Activated naive CD8-positive, alpha-beta T cell (primary cell): ENCODE results near the gene CELA2B.
"Not testable (repeated sequence)": the region's sequence is repeated elsewhere in the genome, so short reads cannot be mapped to it uniquely, and the experiment has no call there.

ENCODE experiments used
- H3K27ac Mint-ChIP-seq: one replicate; pipeline ENCODE4 v1.8.0; 2021; ENCODE audit warnings: mixed read lengths
- H3K27me3 Mint-ChIP-seq: one replicate; pipeline ENCODE4 v1.8.0; 2021; ENCODE audit warnings: mixed read lengths
- H3K36me3 Mint-ChIP-seq: one replicate; pipeline ENCODE4 v1.8.0; 2021; ENCODE audit warnings: mixed read lengths
- H3K4me1 Mint-ChIP-seq: one replicate; pipeline ENCODE4 v1.8.0; 2021; ENCODE audit warnings: low read depth, mixed read lengths
- H3K4me3 Mint-ChIP-seq: one replicate; pipeline ENCODE4 v1.8.0; 2021; ENCODE audit warnings: mild to moderate bottlenecking, mixed read lengths
- H3K9me3 Mint-ChIP-seq: one replicate; pipeline ENCODE4 v1.8.0; 2021; ENCODE audit warnings: low read depth, mixed read lengths

The CELA2B gene

DNA sequence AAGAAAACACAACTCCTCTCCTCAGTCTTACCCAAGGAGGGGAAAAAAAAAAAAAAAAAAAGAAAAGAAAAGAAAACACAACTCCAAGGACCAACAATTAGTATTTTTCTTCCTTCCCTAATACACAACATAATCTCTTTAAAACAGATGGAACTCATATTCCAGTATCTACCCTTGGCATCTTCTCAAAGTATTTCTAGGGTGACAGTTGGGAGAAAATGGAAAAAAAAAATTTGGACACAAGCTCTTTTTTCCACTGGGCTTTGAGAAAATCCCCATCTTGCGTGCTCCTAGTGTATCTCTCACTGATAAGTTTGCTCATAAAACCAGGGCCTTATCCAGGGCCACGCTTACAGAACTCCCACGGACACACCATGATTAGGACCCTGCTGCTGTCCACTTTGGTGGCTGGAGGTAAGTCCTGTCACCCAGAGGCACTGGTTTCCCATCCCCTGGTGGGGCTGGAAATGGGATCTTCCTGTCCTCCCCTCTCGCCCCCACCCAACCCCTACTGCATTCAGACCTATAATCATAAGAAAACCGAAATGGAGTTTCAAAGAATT, at the start of gene CELA2B:
TSS of gene CELA2B (plus strand) at position 353 of the 563 bp plus-strand sequence. CDS start at position 375, 22 bp downstream.
- no peak within 1 kb of the TSS for H3K27ac Mint-ChIP-seq
- no peaks in the 10 kb centered on the region for H3K36me3 Mint-ChIP-seq
- H3K4me3 Mint-ChIP-seq, result no peak within 1 kb of the TSS
- no peaks in the 10 kb centered on the region for H3K27me3 Mint-ChIP-seq
- H3K4me1 Mint-ChIP-seq, result no peaks in the 10 kb centered on the region
- no peaks in the 10 kb centered on the region for H3K9me3 Mint-ChIP-seq

GRCh38 chr1:15426492-15427279, 49.2 kb upstream of the CELA2B start:
- no peaks in the 10 kb centered on the region for H3K36me3 Mint-ChIP-seq
- H3K4me3 Mint-ChIP-seq, result no peak overlapping the region
- H3K4me1 Mint-ChIP-seq, result peaks cover 1% of the 10 kb centered on the region
- H3K27me3 Mint-ChIP-seq, result no peaks in the 10 kb centered on the region
- no peak overlapping the region for H3K27ac Mint-ChIP-seq
- no peaks in the 10 kb centered on the region for H3K9me3 Mint-ChIP-seq

DNA sequence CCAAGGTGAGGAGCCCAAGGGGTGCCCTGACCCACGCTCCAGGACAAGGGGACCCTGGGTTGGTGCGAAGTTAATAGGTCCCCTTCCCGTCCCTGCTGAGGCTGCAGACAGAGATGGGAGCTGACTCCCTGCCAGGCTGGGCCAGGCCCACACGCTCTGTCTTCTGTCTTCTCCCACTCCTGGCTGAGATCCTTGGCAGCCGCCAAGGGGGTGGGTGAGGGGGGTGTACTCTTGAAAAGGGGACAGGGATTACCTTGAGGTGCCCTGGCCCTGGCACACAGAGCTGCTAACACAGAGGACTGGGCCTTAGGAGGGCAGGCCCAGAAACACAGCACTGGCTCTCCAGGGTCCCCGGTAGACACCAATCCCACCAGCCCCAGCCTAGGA, 48.6 kb upstream of the CELA2B start:
- Mint-ChIP-seq H3K27ac (no peak overlapping the region), H3K27me3 (no peaks in the 10 kb centered on the region), H3K36me3 (no peaks in the 10 kb centered on the region), H3K9me3 (no peaks in the 10 kb centered on the region), H3K4me3 (no peak overlapping the region), H3K4me1 (peaks cover 1% of the 10 kb centered on the region)

GRCh38 chr1:15428252-15428651, 47.7 kb upstream of the CELA2B start:
- H3K4me1 Mint-ChIP-seq, H3K4me3 Mint-ChIP-seq: not testable (repeated sequence)

DNA sequence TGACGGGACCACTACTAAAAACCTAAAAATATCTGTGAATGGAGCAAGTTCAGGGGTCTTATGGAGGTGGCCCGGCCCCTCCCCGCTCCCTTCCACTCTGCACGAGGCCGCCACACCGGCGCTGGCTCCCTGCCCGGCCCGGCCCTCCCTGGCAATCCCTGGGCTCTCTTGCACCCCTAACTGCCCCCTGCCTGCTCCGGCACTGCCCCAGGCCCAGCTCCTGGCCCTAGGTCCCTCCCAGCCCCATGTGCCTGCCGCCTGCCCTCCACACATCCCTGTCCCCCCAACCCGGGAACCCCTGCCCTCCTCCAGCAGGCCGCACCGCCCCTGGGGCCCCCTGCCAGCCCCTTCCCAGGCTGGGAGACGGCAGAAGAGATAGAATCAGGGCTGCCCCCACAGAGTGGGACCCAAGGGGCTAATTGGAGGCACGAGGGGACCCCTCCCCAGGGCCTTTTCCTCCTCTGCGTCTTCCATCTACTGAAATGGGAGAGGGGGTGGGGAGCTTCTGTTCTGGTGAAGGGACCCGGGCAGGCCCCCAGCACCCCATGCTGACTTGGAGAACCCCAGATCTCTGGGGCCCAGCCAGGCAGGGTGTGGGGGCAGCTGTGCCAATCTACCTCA, 47.0 kb upstream of the CELA2B start:
- Mint-ChIP-seq H3K4me3 (no peak overlapping the region), H3K27ac (no peak overlapping the region), H3K27me3 (no peaks in the 10 kb centered on the region), H3K9me3 (no peaks in the 10 kb centered on the region), H3K36me3 (no peaks in the 10 kb centered on the region), H3K4me1 (peaks cover 1% of the 10 kb centered on the region)

More at GRCh38 chr1:15428252-15428651, 47.7 kb upstream of the CELA2B start:
- H3K9me3 Mint-ChIP-seq, H3K36me3 Mint-ChIP-seq, H3K27ac Mint-ChIP-seq, H3K27me3 Mint-ChIP-seq: not testable (repeated sequence)

GRCh38 chr1:15429701-15430149, 46.2 kb upstream of the CELA2B start:
- Mint-ChIP-seq H3K27ac (no peak overlapping the region), H3K4me1 (no peaks in the 10 kb centered on the region), H3K36me3 (no peaks in the 10 kb centered on the region), H3K4me3 (no peak overlapping the region), H3K9me3 (no peaks in the 10 kb centered on the region), H3K27me3 (no peaks in the 10 kb centered on the region)

GRCh38 chr1:15430787-15431570, 44.9 kb upstream of the CELA2B start:
- H3K27ac Mint-ChIP-seq, result no peak overlapping the region

DNA sequence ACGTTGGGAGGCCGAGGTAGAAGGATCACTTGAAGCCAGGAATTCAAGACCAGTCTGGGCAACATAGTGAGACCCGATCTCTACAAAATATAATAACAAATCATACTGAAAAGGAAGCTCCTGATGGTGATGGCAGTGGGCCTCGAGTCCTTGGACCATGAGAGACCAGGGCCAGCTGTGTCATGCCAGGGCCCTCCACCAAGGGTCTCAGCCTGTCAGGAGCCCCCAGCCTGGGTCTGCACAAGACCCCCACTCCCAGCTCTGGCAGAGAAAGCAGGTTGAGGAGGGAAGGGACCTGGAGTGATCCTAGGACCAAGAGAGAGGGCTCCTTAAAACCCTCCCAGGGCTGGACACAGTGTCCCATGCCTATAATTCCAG, 44.3 kb upstream of the CELA2B start:
- Mint-ChIP-seq H3K36me3 (no peaks in the 10 kb centered on the region), H3K27ac (no peak overlapping the region), H3K4me1 (no peaks in the 10 kb centered on the region), H3K9me3 (no peaks in the 10 kb centered on the region), H3K4me3 (no peak overlapping the region), H3K27me3 (no peaks in the 10 kb centered on the region)

More at GRCh38 chr1:15430787-15431570, 44.9 kb upstream of the CELA2B start:
- Mint-ChIP-seq H3K4me3 (no peak overlapping the region), H3K36me3 (no peaks in the 10 kb centered on the region), H3K27me3 (no peaks in the 10 kb centered on the region), H3K9me3 (no peaks in the 10 kb centered on the region), H3K4me1 (no peaks in the 10 kb centered on the region)

GRCh38 chr1:15432324-15432723, 43.6 kb upstream of the CELA2B start:
- Mint-ChIP-seq H3K27ac (no peak overlapping the region), H3K27me3 (no peaks in the 10 kb centered on the region), H3K4me1 (no peaks in the 10 kb centered on the region), H3K36me3 (no peaks in the 10 kb centered on the region), H3K9me3 (no peaks in the 10 kb centered on the region), H3K4me3 (no peak overlapping the region)

GRCh38 chr1:15433471-15433870, 42.4 kb upstream of the CELA2B start:
- Mint-ChIP-seq H3K9me3 (no peaks in the 10 kb centered on the region), H3K4me1 (no peaks in the 10 kb centered on the region), H3K27ac (no peak overlapping the region), H3K36me3 (no peaks in the 10 kb centered on the region), H3K27me3 (no peaks in the 10 kb centered on the region), H3K4me3 (no peak overlapping the region)

- not testable (repeated sequence) for H3K4me1 Mint-ChIP-seq, H3K27ac Mint-ChIP-seq, H3K27me3 Mint-ChIP-seq, H3K36me3 Mint-ChIP-seq, H3K4me3 Mint-ChIP-seq, H3K9me3 Mint-ChIP-seq
These were observed 41.2 kb upstream of the CELA2B start for GRCh38 chr1:15434739-15435138.

DNA sequence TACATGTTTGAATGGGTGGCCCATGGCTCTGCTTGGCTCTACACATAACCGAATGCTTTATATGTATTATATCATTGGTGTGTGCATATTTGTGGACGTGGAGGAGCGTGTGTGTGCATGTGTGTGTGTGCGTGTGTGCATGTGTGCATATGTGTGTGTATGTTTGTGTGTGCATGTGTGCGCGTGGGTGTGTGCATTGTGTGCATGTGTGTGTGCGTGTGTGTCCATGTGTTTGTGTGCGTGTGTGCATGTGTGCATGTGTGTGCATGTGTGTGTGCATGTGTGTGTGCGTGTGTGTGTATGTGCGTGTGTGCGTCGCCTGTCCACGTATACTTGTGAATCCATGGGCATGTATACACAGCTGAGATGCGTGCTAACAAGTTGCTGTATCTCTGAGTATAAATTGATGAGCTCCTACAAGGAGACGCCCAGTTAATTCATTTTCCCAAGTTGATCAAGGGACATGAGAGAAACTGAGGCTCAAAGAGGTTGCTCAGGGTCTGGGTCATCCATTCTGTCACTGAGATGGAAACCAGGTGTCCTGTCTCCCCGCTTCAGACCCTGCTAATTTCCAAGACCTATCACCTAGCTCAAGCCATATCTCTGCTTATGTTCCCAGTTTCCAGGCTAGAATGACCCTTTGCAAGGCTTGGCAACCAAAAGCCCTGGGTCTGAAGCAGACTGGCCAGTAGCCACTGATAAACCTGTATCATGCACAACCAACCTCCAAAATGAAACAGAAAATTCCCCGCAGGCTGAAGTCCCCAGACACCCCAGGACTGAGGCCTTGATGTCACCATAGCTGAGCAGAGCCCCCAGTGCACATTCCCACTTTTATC, 40.4 kb upstream of the CELA2B start:
- Mint-ChIP-seq H3K27me3 (no peaks in the 10 kb centered on the region), H3K4me3 (no peak overlapping the region), H3K27ac (no peak overlapping the region), H3K9me3 (no peaks in the 10 kb centered on the region), H3K4me1 (no peaks in the 10 kb centered on the region), H3K36me3 (no peaks in the 10 kb centered on the region)

DNA sequence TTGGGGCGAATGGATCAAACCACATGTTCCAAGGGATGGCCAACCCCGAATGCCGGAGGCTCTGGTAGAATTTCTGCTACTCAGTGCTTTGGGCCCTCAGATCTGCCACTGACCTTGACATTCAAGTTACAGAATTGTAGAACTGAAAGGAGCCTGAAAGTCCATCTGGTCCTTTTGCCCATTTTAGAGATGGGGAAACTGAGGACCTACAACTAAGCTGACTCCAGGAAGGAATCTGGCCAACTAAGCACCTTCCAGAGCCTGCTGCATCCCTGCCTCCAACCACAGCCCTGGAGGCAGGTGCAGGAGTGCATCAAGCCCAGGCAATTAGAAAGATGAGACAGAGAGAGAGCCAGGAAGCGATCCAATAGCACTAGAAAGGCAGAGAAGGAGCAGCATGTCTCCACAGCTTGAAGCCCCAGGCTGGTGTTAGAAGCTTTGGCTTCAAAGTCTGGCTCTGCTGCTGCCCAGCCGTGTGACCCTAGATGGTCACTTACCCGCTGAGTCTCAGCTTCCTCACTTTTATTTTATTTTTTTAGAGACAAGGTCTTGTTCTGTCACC, 38.9 kb upstream of the CELA2B start:
- H3K27ac Mint-ChIP-seq, result no peak overlapping the region
- H3K4me3 Mint-ChIP-seq, result no peak overlapping the region
- H3K27me3 Mint-ChIP-seq, result no peaks in the 10 kb centered on the region
- H3K36me3 Mint-ChIP-seq, result no peaks in the 10 kb centered on the region
- no peaks in the 10 kb centered on the region for H3K4me1 Mint-ChIP-seq
- H3K9me3 Mint-ChIP-seq, result no peaks in the 10 kb centered on the region

DNA sequence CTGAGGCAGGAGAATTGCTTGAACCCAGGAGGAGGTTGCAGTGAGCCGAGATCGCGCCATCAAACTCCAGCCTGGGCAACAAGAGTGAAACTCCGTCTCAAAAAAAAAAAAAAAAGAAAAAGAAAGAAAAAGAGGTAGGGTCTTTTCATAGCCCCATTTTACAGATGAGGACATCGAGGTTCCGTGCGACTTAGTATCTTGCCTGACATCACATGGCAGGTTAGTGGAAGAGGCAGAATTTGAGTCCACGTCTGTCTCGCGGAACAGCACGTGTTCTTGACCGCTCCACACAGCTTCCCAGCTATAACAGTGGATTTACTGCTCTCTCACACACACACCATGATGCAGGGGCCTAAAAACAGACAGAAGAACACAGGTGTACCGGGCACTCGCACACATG, 36.6 kb upstream of the CELA2B start:
- Mint-ChIP-seq H3K36me3 (no peaks in the 10 kb centered on the region), H3K27ac (no peak overlapping the region), H3K27me3 (no peaks in the 10 kb centered on the region), H3K4me3 (no peak overlapping the region), H3K9me3 (no peaks in the 10 kb centered on the region), H3K4me1 (no peaks in the 10 kb centered on the region)
